ENCODE measurements around the gene ELF4. TPM values are rescaled to one million over a fixed set of nuclear protein-coding genes. Genes with fewer than 3 reads are reported as not detected.
A peak's percentile ranks its signal among the peaks of the same experiment; 100 is the strongest.

Gene ELF4
- total and polyA plus RNA-seq, 2 experiments from 2014 or later: 13.6 to 21.1 TPM

DNA sequence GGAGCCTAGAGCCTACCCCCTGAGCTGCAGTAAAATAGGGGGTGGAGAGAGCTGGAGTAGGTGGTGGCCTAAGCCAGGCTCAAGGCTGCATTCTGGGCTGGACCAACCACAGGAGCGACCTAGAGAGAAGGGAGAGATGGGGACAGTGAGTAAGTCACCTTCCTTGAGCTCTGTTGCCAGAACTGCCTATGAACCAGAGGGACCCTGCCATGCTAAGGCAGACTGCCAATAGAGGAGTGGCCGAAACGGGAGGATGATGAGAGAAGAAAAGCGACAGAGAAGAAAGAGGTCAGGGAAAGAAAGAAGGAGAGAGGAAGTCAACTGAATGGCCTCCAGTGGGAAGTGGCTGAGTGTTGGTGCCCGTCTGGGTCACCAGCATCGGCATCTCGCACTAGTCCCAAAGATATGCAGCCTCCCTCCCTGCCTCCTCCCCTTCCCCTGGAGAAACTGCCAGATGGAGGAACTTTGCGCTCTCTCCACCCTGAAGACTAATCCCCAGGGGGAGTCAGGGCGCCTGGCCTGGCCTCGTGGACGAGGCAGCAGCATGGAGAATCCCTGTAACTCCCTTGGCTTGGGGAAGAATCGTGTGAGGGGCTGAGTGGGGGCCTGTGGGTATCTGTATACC lies 28.8 kb downstream of the ELF4 start:
- H3K4me1 ChIP-seq (ENCODE audit: insufficient read depth): peaks cover 4% of the 10 kb centered on the region
- H3K36me3 ChIP-seq (replicated peaks; ENCODE audit: insufficient read depth, low read depth): no peaks in the 10 kb centered on the region
- H3K4me3 ChIP-seq: no peak overlapping the region
- no peaks in the 10 kb centered on the region for H4K20me1 ChIP-seq (ENCODE audit: insufficient read depth, poor library complexity, severe bottlenecking)
- H3K27ac ChIP-seq: no peak overlapping the region
- H3K9me2 ChIP-seq (replicated peaks; ENCODE audit: insufficient read depth): no peaks in the 10 kb centered on the region
- no peak for DNase-seq (ENCODE audit: low spot score)
- no peak overlapping the region for H2AFZ ChIP-seq
- no peaks in the 10 kb centered on the region for H3K9me3 ChIP-seq (ENCODE audit: low read depth)
- peaks cover 2% of the 10 kb centered on the region for H3K79me2 ChIP-seq
- TF ChIP-seq EZH2 (IDR thresholded peaks at IDR 0.05; ENCODE audit: borderline replicate concordance) (no peak), EZH2phosphoT487 (IDR thresholded peaks at IDR 0.05; ENCODE audit: low read depth, severe bottlenecking, unreplicated experiment) (no peak)
- WGBS (ENCODE audit: low lambda C conversion rate, missing lambda C conversion rate): 69% methylated on average over 12 of the region's 12 CpGs
- no peak overlapping the region for H3K4me2 ChIP-seq
- no peaks in the 10 kb centered on the region for H3K27me3 ChIP-seq

DNA sequence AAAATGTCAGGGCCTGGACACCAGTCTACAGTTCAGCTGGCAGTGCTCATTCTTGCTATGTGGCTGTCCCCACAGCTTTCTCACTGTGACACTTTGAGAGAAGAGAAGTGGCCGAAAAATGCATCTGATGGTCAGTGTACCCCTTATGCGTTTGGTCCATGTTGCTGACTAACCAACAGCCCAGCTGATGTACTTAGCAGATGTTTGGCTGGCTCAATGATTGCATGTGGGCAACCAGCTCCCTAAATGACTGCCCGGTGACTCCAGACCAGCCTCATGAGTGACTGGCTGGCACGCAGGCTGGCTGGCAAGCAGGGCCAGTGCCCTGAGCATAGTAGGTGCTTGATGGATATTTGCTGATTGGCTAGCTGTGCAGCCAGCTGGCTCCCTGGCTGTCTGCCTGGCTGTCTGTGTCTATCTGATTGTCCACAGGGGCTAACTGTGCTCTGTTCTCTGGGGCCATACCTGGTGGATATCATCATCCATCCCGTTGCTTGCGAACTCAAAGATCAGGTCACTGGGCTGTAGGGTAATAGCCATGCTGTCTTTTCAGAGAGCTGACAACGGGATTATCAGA lies 29.4 kb downstream of the ELF4 start:
- no peaks in the 10 kb centered on the region for H3K27me3 ChIP-seq
- H3K9me2 ChIP-seq (replicated peaks; ENCODE audit: insufficient read depth): no peaks in the 10 kb centered on the region
- H2AFZ ChIP-seq: no peak overlapping the region
- H3K9me3 ChIP-seq (ENCODE audit: low read depth): no peaks in the 10 kb centered on the region
- H3K4me3 ChIP-seq: no peak overlapping the region
- no peak overlapping the region for H3K27ac ChIP-seq
- WGBS (ENCODE audit: low lambda C conversion rate, missing lambda C conversion rate): 80% methylated on average over 7 of the region's 7 CpGs
- no peaks in the 10 kb centered on the region for H4K20me1 ChIP-seq (ENCODE audit: insufficient read depth, poor library complexity, severe bottlenecking)
- peaks cover 4% of the 10 kb centered on the region for H3K4me1 ChIP-seq (ENCODE audit: insufficient read depth)
- TF ChIP-seq, protein P1, sequence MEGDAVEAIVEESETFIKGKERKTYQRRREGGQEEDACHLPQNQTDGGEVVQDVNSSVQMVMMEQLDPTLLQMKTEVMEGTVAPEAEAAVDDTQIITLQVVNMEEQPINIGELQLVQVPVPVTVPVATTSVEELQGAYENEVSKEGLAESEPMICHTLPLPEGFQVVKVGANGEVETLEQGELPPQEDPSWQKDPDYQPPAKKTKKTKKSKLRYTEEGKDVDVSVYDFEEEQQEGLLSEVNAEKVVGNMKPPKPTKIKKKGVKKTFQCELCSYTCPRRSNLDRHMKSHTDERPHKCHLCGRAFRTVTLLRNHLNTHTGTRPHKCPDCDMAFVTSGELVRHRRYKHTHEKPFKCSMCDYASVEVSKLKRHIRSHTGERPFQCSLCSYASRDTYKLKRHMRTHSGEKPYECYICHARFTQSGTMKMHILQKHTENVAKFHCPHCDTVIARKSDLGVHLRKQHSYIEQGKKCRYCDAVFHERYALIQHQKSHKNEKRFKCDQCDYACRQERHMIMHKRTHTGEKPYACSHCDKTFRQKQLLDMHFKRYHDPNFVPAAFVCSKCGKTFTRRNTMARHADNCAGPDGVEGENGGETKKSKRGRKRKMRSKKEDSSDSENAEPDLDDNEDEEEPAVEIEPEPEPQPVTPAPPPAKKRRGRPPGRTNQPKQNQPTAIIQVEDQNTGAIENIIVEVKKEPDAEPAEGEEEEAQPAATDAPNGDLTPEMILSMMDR (IDR thresholded peaks at IDR 0.05; ENCODE audit: poor library complexity): no peak
- TF ChIP-seq EZH2phosphoT487 (IDR thresholded peaks at IDR 0.05; ENCODE audit: low read depth, severe bottlenecking, unreplicated experiment) (no peak), EZH2 (IDR thresholded peaks at IDR 0.05; ENCODE audit: borderline replicate concordance) (no peak)
- peaks cover 2% of the 10 kb centered on the region for H3K79me2 ChIP-seq
- H3K4me2 ChIP-seq: no peak overlapping the region
- H3K36me3 ChIP-seq (replicated peaks; ENCODE audit: insufficient read depth, low read depth): no peaks in the 10 kb centered on the region
- DNase-seq (ENCODE audit: low spot score): no peak

DNA sequence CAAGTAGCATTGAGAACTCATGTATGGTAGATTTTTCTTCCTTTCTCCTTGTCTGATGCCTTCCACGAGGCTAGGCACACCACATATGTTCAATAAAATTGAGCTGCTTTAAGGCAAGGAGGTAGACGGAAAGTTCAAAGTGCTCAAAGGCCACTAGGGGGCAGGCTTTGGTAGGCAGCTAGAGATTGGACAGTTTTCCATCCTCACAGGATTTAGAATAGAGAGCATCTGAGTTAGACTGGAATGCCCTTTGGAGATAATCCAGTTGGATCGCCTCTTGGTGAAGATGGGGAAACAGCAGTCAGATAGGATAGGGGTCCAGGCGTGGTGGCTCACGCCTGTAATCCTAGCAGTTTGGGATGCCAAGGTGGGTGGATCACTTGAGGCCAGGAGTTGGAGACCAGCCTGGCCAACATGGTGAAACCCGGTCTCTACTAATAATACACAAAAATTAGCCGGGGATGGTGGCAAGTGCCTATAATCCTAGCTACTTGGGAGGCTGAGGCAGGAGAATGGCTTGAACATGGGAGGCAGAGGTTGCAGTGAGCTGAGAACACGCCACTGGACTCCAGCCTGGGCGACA lies 30.4 kb downstream of the ELF4 start:
- no peaks in the 10 kb centered on the region for H3K27me3 ChIP-seq
- H2AFZ ChIP-seq: no peak overlapping the region
- H3K9me2 ChIP-seq (replicated peaks; ENCODE audit: insufficient read depth): no peaks in the 10 kb centered on the region
- no peak overlapping the region for H3K4me2 ChIP-seq
- no peaks in the 10 kb centered on the region for H3K36me3 ChIP-seq (replicated peaks; ENCODE audit: insufficient read depth, low read depth)
- H3K9me3 ChIP-seq (ENCODE audit: low read depth): no peaks in the 10 kb centered on the region
- H3K27ac ChIP-seq: no peak overlapping the region
- no peaks in the 10 kb centered on the region for H4K20me1 ChIP-seq (ENCODE audit: insufficient read depth, poor library complexity, severe bottlenecking)
- H3K79me2 ChIP-seq: no peaks in the 10 kb centered on the region
- peak; percentile 74 for DNase-seq (ENCODE audit: low spot score)
- no peak overlapping the region for H3K4me3 ChIP-seq
- WGBS (ENCODE audit: low lambda C conversion rate, missing lambda C conversion rate): 56% methylated on average over 8 of the region's 9 CpGs
- H3K4me1 ChIP-seq (ENCODE audit: insufficient read depth): peaks cover 4% of the 10 kb centered on the region
- TF ChIP-seq, protein P1 (IDR thresholded peaks at IDR 0.05; ENCODE audit: poor library complexity): peak; percentile 61
- TF ChIP-seq EZH2 (IDR thresholded peaks at IDR 0.05; ENCODE audit: borderline replicate concordance): no peak
- TF ChIP-seq EZH2phosphoT487 (IDR thresholded peaks at IDR 0.05; ENCODE audit: low read depth, severe bottlenecking, unreplicated experiment): no peak

DNA sequence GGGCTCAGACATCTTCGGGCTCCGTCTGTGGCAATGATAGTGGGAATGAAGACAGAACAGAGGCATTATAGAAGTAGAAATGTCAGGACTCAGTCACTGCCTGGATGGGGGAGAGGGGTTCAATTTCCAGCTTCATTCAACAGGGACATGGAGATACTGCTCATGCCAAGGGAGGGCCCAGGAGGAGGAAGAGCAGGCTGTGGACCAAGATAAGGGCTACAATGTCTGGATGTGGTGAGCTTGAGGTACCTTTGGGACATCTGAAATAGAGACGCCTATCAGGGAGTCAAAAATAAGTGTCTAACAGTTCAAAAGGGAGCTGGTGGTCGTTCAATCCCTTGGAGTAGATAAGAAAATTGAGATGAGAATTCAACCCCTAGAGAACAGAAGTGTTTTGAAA lies 34.5 kb downstream of the ELF4 start:
- H3K27me3 ChIP-seq: no peaks in the 10 kb centered on the region
- no peak for TF ChIP-seq EZH2 (IDR thresholded peaks at IDR 0.05; ENCODE audit: borderline replicate concordance)
- TF ChIP-seq, protein P1 (IDR thresholded peaks at IDR 0.05; ENCODE audit: poor library complexity): no peak
- TF ChIP-seq EZH2phosphoT487 (IDR thresholded peaks at IDR 0.05; ENCODE audit: low read depth, severe bottlenecking, unreplicated experiment): no peak
- no peaks in the 10 kb centered on the region for H3K9me2 ChIP-seq (replicated peaks; ENCODE audit: insufficient read depth)
- no peak overlapping the region for H2AFZ ChIP-seq
- no peaks in the 10 kb centered on the region for H3K9me3 ChIP-seq (ENCODE audit: low read depth)
- 74% methylated on average over 4 of the region's 4 CpGs for WGBS (ENCODE audit: low lambda C conversion rate, missing lambda C conversion rate)
- no peak overlapping the region for H3K4me2 ChIP-seq
- H3K79me2 ChIP-seq: no peaks in the 10 kb centered on the region
- DNase-seq (ENCODE audit: low spot score): no peak
- H4K20me1 ChIP-seq (ENCODE audit: insufficient read depth, poor library complexity, severe bottlenecking): no peaks in the 10 kb centered on the region
- no peak overlapping the region for H3K27ac ChIP-seq
- peaks cover 5% of the 10 kb centered on the region for H3K4me1 ChIP-seq (ENCODE audit: insufficient read depth)
- no peak overlapping the region for H3K4me3 ChIP-seq
- H3K36me3 ChIP-seq (replicated peaks; ENCODE audit: insufficient read depth, low read depth): no peaks in the 10 kb centered on the region

Measured in hepatocyte (in vitro differentiated cells).